ENCODE measurements around the gene MSRB1.

Gene MSRB1

DNA sequence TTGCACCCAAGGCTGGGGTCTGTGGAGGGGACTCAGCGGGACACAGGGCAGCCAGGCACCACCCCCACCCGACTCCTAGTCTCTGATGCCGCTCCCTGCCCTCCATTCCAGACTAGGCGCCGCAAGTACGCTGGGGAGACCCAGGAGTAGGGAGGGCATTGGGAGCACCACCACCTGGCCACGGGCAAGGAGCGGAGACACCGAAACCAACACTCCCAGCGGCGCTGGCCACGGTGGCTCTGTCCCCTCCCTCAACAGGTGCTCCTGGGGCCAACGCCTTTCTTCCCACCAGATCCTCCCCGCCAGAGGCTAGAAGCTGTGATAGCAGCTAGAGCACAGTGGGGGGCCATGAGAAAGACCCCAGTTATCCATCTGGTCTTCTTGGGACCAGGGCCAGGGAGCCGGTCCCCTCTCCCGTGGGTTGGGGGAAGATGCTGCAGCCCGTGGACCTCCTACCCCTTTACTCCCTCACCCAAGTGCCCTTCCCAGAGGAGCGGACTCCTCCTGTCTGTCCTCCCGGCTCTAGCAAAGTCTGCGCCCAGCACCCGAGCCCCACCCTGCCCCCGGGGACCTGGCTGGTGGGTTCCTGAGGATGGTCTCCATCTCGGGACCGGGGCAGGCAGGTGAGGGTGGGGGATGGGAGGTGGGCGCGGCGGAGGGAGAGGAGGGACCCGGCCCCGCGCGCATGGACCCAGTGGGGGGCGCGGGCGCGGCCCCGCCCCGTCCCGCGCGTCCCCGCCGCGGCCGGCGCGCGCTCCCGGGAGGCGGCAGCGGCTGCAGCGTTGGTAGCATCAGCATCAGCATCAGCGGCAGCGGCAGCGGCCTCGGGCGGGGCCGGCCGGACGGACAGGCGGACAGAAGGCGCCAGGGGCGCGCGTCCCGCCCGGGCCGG, 46.5 kb upstream of the MSRB1 start, which contains the start of gene SYNGR3:
Gene SYNGR3 (plus strand): TSS at position 762 of the 892 bp plus-strand sequence. CDS start 133 bp downstream, outside the sequence.
- no peak within 1 kb of the TSS for H3K4me3 ChIP-seq (ENCODE audit: control insufficient read depth, low read depth, low read length)
- TF ChIP-seq CTCF (conservative IDR thresholded peaks at IDR 0.05; ENCODE audit: control insufficient read depth, insufficient read depth, low read depth, low read length) = no peak
- DNase-seq (ENCODE audit: low read depth) = no peak

GRCh38 chr16:1987198-1987597, 44.2 kb upstream of the MSRB1 start:
- no peak overlapping the region for H3K4me3 ChIP-seq (ENCODE audit: control insufficient read depth, low read depth, low read length)
- DNase-seq (ENCODE audit: low read depth) = no peak
- TF ChIP-seq CTCF (conservative IDR thresholded peaks at IDR 0.05; ENCODE audit: control insufficient read depth, insufficient read depth, low read depth, low read length) = no peak

DNA sequence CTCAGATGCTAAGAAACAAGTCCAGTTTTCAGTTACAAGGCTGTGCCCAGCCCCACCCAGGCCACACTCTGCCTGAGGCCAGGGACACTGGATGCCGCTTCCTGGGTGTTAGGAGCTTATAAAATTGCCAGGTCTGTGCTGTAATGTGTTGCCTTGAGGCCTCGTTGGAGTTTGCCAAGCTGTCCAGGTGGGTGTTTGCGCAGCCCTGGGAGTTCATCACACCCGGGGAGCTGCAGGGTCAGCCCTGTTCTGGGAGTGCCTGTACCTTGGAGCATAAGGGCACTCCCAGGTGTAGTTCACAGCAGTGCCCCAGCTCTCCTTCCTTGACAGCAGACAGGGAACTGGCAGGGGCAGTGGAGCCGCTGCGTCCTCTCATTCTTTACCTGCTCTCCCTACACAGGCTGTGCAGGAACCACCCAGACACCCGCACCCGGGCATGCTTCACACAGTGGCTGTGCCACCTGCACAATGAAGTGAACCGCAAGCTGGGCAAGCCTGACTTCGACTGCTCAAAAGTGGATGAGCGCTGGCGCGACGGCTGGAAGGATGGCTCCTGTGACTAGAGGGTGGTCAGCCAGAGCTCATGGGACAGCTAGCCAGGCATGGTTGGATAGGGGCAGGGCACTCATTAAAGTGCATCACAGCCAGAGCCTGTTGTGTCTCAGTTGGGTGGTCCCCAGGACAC, 42.6 kb upstream of the MSRB1 start:
- no peak for DNase-seq (ENCODE audit: low read depth)
- H3K4me3 ChIP-seq (ENCODE audit: control insufficient read depth, low read depth, low read length) = no peak overlapping the region
- no peak for TF ChIP-seq CTCF (conservative IDR thresholded peaks at IDR 0.05; ENCODE audit: control insufficient read depth, insufficient read depth, low read depth, low read length)

DNA sequence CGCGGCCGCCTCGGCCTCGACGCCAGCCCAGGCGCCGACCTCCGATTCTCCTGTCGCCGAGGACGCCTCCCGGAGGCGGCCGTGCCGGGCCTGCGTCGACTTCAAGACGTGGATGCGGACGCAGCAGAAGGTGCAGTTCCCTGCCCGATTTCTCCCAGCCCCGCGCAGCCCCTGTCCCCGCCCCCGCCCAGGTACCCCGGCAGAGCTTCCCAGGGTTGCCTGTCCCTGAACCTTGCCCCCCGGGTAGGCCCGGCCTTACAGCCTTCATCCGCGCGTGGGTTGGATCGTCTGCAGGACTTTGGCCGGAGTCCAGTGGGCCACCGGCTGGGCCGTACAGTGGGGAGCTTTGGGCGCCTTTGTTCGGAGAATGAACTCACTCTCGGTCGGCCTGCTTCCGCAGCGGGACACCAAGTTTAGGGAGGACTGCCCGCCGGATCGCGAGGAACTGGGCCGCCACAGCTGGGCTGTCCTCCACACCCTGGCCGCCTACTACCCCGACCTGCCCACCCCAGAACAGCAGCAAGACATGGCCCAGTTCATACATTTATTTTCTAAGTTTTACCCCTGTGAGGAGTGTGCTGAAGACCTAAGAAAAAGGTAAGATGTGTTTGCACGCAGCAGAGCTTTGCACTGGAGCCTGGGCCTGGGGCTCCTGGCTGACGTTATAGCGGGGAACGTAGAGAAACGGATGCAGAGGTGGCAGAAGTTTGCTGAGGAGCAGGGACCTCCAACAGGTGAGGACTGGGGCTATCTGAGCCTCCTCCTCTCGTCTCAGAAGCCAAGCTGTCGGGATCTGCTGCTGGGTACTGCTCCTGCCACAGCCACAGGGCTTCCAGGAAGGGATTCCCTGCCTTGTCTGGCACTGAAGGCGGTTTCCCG, 41.6 kb upstream of the MSRB1 start:
- H3K4me3 ChIP-seq (ENCODE audit: control insufficient read depth, low read depth, low read length) = peak overlapping the region; percentile 70
- TF ChIP-seq CTCF (conservative IDR thresholded peaks at IDR 0.05; ENCODE audit: control insufficient read depth, insufficient read depth, low read depth, low read length) = no peak
- DNase-seq (ENCODE audit: low read depth) = no peak

- TF ChIP-seq CTCF (conservative IDR thresholded peaks at IDR 0.05; ENCODE audit: control insufficient read depth, insufficient read depth, low read depth, low read length) = peak; percentile 22
- H3K4me3 ChIP-seq (ENCODE audit: control insufficient read depth, low read depth, low read length) = peak within 1 kb of the TSS; percentile 70
- DNase-seq (ENCODE audit: low read depth) = peak; percentile 89
Observed at GRCh38 chr16:1983544-1984346, 40.7 kb upstream of the MSRB1 start, which contains the start of gene GFER. TSS of gene GFER (plus strand) at chr16:1984193. CDS start at chr16:1984219, 26 bp downstream.
